ENCODE measurements around the gene UBE2L5.

UBE2L5 gene

DNA sequence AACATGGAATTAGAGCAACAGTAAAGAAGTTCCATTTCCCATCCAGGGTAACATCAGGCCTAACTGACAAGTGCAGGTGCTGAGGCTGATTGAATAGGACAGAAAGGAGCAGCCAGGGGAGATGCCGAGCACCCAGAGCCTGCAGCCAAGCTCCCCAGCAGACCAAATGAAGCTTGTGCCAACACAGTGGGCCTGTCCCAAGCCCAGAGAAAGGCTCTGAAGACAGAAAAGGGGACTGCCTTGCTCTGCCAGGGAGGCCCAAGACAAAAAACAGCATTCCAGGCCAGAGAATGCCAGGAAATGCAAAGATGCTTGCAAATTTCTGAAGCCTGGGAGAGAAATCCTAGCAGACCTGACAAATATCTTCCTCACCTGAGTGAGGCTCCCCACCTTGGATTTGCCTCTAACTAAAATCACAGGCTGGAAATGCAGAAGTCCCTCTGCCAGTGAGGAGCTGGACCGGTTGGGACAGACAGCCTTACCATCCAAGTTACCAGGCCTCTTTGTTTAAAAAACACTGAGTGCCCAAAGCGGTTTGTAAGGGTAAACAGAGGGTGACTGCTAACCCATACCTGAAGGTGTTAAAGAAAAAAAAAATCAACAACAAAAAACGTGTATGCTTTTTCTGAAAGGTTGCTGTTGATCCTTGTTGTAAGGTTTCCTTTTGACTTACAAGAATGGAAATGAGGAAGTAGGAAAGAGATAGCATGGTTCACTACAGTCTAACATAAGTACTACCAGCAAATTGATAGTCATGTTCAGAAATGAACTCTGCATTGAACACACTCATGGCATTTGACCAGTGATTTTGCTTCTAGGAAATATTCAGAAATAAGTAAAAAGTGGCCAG lies 55.3 kb downstream of the UBE2L5 start:
- DNase-seq (ENCODE audit: low spot score), result no peak

Measured in AG08395 (cell line).